ENCODE results near the gene PARVA. TPM values are rescaled to one million over a fixed set of nuclear protein-coding genes. Genes with fewer than 3 reads are reported as not detected.

Gene PARVA
- total and polyA plus RNA-seq, 2 of the 4 experiments (the other 2 are of a cell fraction): 65.2 to 80.2 TPM

DNA sequence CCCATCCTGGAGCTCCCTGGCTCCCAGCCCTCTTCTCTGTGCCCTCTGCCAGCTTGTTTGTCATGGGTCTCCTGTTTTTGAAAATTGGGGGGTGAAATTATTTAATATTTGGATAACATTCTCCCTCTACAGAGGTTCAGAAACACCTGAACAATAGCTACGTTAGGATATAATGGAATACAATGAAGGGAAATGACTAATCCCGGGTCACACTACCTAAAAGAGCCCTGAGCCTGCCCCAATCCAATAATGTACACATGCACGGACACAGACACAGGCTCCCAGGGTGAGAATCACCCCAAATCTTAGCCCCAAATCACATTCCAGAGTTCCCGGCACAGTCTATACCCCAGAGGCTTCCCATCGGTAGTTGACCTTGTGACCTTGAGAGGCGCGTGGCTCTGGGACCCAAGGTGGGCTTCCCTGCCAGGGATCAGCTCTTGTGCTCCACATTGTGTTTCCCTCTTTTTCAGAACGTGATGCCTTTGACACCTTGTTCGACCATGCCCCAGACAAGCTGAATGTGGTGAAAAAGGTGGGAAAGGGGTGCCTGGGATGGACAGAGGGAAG, 135.5 kb downstream of the PARVA start:
- intact Hi-C loops (cut with micrococcal nuclease): no loop called here
- DNase-seq (no peak), ATAC-seq (ENCODE audit: low read depth) (no peak)
- Histone ChIP-seq H3K9me3 (ENCODE audit: control insufficient read depth, insufficient read depth, low read length) (no peaks in the 10 kb centered on the region), H4K8ac (ENCODE audit: low read depth in 2 of 2, low read length in 2 of 2) (no peak overlapping the region), H3K4me3 (ENCODE audit: insufficient read depth, low read depth, low read length) (no peak overlapping the region), H3K4me2 (ENCODE audit: low read depth, low read length) (no peak overlapping the region), H2BK5ac (ENCODE audit: low read depth, low read length, poor library complexity, severe bottlenecking) (no peak overlapping the region), H3K4me1 (ENCODE audit: control insufficient read depth, insufficient read depth, low read length) (peaks cover 5% of the 10 kb centered on the region), H4K20me1 (ENCODE audit: insufficient read depth, low read length) (no peaks in the 10 kb centered on the region), H3K27me3 (ENCODE audit: control insufficient read depth, insufficient read depth, low read length) (no peaks in the 10 kb centered on the region), H3K9me1 (ENCODE audit: insufficient read depth, low read length) (peaks cover 7% of the 10 kb centered on the region), H3K18ac (ENCODE audit: low read depth, low read length) (no peak overlapping the region), H3K27ac (ENCODE audit: insufficient read depth, low read length) (no peak overlapping the region), H3K36me3 (ENCODE audit: control insufficient read depth, insufficient read depth, low read length) (peaks cover 51% of the 10 kb centered on the region), H2BK15ac (ENCODE audit: low read depth, low read length) (no peak overlapping the region), H3K56ac (ENCODE audit: extremely low read depth, insufficient read depth, low read length) (no peak overlapping the region), H3K14ac (replicated peaks; ENCODE audit: low read depth, low read length) (no peak overlapping the region), H2AK5ac (ENCODE audit: low read depth, low read length) (no peak overlapping the region), H2AFZ (replicated peaks; ENCODE audit: low read length, poor library complexity) (no peak overlapping the region), H4K91ac (ENCODE audit: insufficient read depth, low read depth, low read length) (no peak overlapping the region), H3K9ac (ENCODE audit: low read depth, low read length) (no peak overlapping the region), H2AK9ac (replicated peaks; ENCODE audit: low read depth, low read length, poor library complexity) (no peak overlapping the region), H2BK20ac (ENCODE audit: low read depth, low read length) (no peak overlapping the region), H4K5ac (ENCODE audit: low read depth, low read length) (no peak overlapping the region), H3K23ac (ENCODE audit: low read depth, low read length) (no peak overlapping the region), H2BK120ac (ENCODE audit: low read depth, low read length) (no peak overlapping the region), H3K4ac (ENCODE audit: low read depth, low read length) (no peak overlapping the region), H3K79me1 (ENCODE audit: low read depth in 1 of 2, low read length in 2 of 2) (peaks cover 2 to 11% of the 10 kb centered on the region in 2 experiments; a peak in 3 of 4 replicates)
- dilution Hi-C loops (cut with HindIII; ENCODE audit: low sequenced_read_pairs, unreplicated experiment): no loop called here
- ChIA-PET CTCF (interaction anchor here (1.1 kb wide), 1 partner anchor 9 kb away, joined by 3 read pairs; no protein-coding TSS in a partner anchor), POLR2A (ENCODE audit: unreplicated experiment) (no interaction called here)
- no peak for TF ChIP-seq BHLHE40 (IDR thresholded peaks at IDR 0.05; ENCODE audit: low read depth, low read length)
- TF ChIP-seq, protein P1, sequence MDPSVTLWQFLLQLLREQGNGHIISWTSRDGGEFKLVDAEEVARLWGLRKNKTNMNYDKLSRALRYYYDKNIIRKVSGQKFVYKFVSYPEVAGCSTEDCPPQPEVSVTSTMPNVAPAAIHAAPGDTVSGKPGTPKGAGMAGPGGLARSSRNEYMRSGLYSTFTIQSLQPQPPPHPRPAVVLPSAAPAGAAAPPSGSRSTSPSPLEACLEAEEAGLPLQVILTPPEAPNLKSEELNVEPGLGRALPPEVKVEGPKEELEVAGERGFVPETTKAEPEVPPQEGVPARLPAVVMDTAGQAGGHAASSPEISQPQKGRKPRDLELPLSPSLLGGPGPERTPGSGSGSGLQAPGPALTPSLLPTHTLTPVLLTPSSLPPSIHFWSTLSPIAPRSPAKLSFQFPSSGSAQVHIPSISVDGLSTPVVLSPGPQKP (IDR thresholded peaks at IDR 0.05; ENCODE audit: borderline replicate concordance, low read depth, low read length): no peak
- no peak for TF ChIP-seq NFE2L2 (IDR thresholded peaks at IDR 0.05; ENCODE audit: low read depth, low read length)
- TF ChIP-seq POLR2A (IDR thresholded peaks at IDR 0.05; ENCODE audit: low read depth, low read length): no peak
- no peak for TF ChIP-seq RCOR1 (IDR thresholded peaks at IDR 0.05; ENCODE audit: insufficient replicate concordance, low read length)
- TF ChIP-seq FOS (IDR thresholded peaks at IDR 0.05; ENCODE audit: low read depth, low read length): no peak
- TF ChIP-seq MAZ (IDR thresholded peaks at IDR 0.05; ENCODE audit: borderline replicate concordance, low read depth, low read length): no peak
- no peak for TF ChIP-seq RFX5 (IDR thresholded peaks at IDR 0.05; ENCODE audit: low read depth, low read length)
- TF ChIP-seq, protein P2, sequence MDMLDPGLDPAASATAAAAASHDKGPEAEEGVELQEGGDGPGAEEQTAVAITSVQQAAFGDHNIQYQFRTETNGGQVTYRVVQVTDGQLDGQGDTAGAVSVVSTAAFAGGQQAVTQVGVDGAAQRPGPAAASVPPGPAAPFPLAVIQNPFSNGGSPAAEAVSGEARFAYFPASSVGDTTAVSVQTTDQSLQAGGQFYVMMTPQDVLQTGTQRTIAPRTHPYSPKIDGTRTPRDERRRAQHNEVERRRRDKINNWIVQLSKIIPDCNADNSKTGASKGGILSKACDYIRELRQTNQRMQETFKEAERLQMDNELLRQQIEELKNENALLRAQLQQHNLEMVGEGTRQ (IDR thresholded peaks at IDR 0.05; ENCODE audit: low read depth, low read length): no peak
- no peak for TF ChIP-seq CEBPB (IDR thresholded peaks at IDR 0.05; ENCODE audit: low read depth, low read length)
- BruUV-seq (replicated peaks): no TSS peak
- no CpG with 5 or more reads among the region's 9 CpGs for whole genome bisulfite sequencing, 2 experiments (ENCODE audit: extremely low coverage in 2 of 2, insufficient read length in 1 of 2)
- in situ Hi-C loops (cut with MboI; ENCODE audit: low sequenced_read_pairs): no loop called here
